K562 (cell line): ENCODE data around the gene ARIH1. TPM values are rescaled to one million over a fixed set of nuclear protein-coding genes. Genes with fewer than 3 reads are reported as not detected.

Experiments
- ATAC-seq: fragments of 200-7000 bp; cut with Tn5 transposase; 3 replicates; pipeline ENCODE4 v1.9.1; 2020; ENCODE audit warnings: moderate library complexity
- BruUV-seq: library from RNA; stranded (reverse); fragments of 400-500 nt; replicated peaks from 2 replicates; lab custom pipeline; 2021; lab: Mats Ljungman, UMichigan
- CTCF ChIA-PET: fragments of 300-600 bp; formaldehyde crosslinking; extraction: SDS; loops from one replicate; lab custom pipeline; 2021; ENCODE audit warnings: low intra/inter-chr PET ratio; lab: Yijun Ruan, JAX
- POLR2A ChIA-PET: fragments of 300-600, 350-650 bp; sonication (Branson Sonifier 250); formaldehyde crosslinking; extraction: SDS; loops from one replicate; lab custom pipeline; 2021; ENCODE audit warnings: antibody characterized with exemption, inconsistent platforms; lab: Yijun Ruan, JAX
- DNase-seq, 4 experiments: peaks; one replicate each; pipeline versions ENCODE4 v3.0.0 to v3.0.0-alpha.2; 2011 to 2018; ENCODE audit warnings: low spot score in 3 of 4, mixed read lengths in 3 of 4; ENCODE audit errors: extremely low read depth in 1 of 4
- FAIRE-seq: peaks from 2 replicates; lab custom pipeline; 2011; peaks lifted over from hg19 to GRCh38; lab: Jason Lieb, UNC
- H2AFZ ChIP-seq: 2 replicates; pipeline ENCODE4 v1.6.0; 2011; ENCODE audit warnings: low read depth, low read length, control low read depth, inconsistent platforms
- H3K27ac ChIP-seq: fragments of 200-600 bp; 3 replicates; pipeline ENCODE4 v1.8.0; 2011; ENCODE audit warnings: low read depth, mild to moderate bottlenecking, control low read depth, inconsistent platforms, low read length, moderate library complexity, mixed read lengths; ENCODE audit errors: extremely low read depth
- H3K27me3 ChIP-seq, 2 experiments: fragments of 300-600 bp in 1 of 2; 2 replicates in 1 of 2; 3 replicates in 1 of 2; pipeline versions ENCODE4 v1.6.0 to v1.8.0; 2011; ENCODE audit warnings: inconsistent platforms in 2 of 2, low read length in 2 of 2, mild to moderate bottlenecking in 1 of 2, mixed read lengths in 1 of 2, moderate library complexity in 1 of 2; ENCODE audit not compliant: control insufficient read depth in 2 of 2, insufficient read depth in 2 of 2
- H3K36me3 ChIP-seq: fragments of 300-600 bp; 3 replicates; pipeline ENCODE4 v1.8.0; 2011; ENCODE audit warnings: mild to moderate bottlenecking, low read length, inconsistent platforms; ENCODE audit not compliant: control insufficient read depth, insufficient read depth
- H3K4me1 ChIP-seq, 2 experiments: fragments of 200-600 bp in 1 of 2; replicated peaks in 1 of 2; 2 replicates in 1 of 2; 3 replicates in 1 of 2; pipeline versions ENCODE4 v1.5.1 to v1.8.0; 2011; ENCODE audit warnings: inconsistent platforms in 2 of 2, low read length in 2 of 2, mild to moderate bottlenecking in 1 of 2, mixed read lengths in 1 of 2, moderate library complexity in 1 of 2; ENCODE audit not compliant: control insufficient read depth in 2 of 2, insufficient read depth in 2 of 2
- H3K4me2 ChIP-seq: 2 replicates; pipeline ENCODE4 v1.6.1; 2011; ENCODE audit warnings: low read length, control low read depth, inconsistent platforms, mixed read lengths; ENCODE audit not compliant: insufficient read depth
- H3K4me3 ChIP-seq: fragments of 200-600 bp; sonication (generic), shearing (Covaris generic); 2 replicates; pipeline ENCODE4 v1.5.1; 2016; ENCODE audit warnings: control low read depth, inconsistent platforms
- H3K79me2 ChIP-seq: fragments of 200-600 bp; 3 replicates; pipeline ENCODE4 v1.8.0; 2011; ENCODE audit warnings: low read length, inconsistent platforms; ENCODE audit not compliant: control insufficient read depth, insufficient read depth
- H3K9ac ChIP-seq, 2 experiments: 2 replicates each; pipeline versions ENCODE4 v1.6.0 to v1.6.1; 2011; ENCODE audit warnings: low read depth in 2 of 2, low read length in 2 of 2, control low read depth in 1 of 2, inconsistent platforms in 1 of 2, mild to moderate bottlenecking in 1 of 2, mixed read lengths in 1 of 2; ENCODE audit not compliant: insufficient read depth in 1 of 2
- H3K9me1 ChIP-seq: one replicate; pipeline ENCODE4 v1.6.0; 2011; ENCODE audit warnings: inconsistent platforms, mild to moderate bottlenecking, low read length, moderate library complexity; ENCODE audit not compliant: control insufficient read depth, insufficient read depth
- H3K9me3 ChIP-seq: replicated peaks from 2 replicates; pipeline ENCODE4 v1.5.1; 2011; ENCODE audit warnings: low read depth, low read length, inconsistent platforms; ENCODE audit not compliant: control insufficient read depth, insufficient read depth
- H4K20me1 ChIP-seq: replicated peaks from 2 replicates; pipeline ENCODE4 v1.6.1; 2011; ENCODE audit warnings: low read length, inconsistent platforms, mixed read lengths; ENCODE audit not compliant: control insufficient read depth, insufficient read depth
- CC2D1A ChIP-seq: fragments of 450-650 bp; IDR thresholded peaks from 2 replicates; pipeline ENCODE4 v1.6.1; 2017; ENCODE audit warnings: mild to moderate bottlenecking
- PKNOX1 ChIP-seq: fragments of 450-650 bp; IDR thresholded peaks from 2 replicates; pipeline ENCODE4 v1.6.1; 2016
- TAF15 ChIP-seq: fragments of 200-400 bp; formaldehyde crosslinking; IDR thresholded peaks from 2 replicates; pipeline ENCODE4 v1.6.1; 2017; ENCODE audit warnings: mild to moderate bottlenecking, low read depth, low read length, moderate library complexity
- ZNF146 ChIP-seq: IDR thresholded peaks from one replicate; pipeline ENCODE4 v1.6.1; 2018; ENCODE audit warnings: missing compliant biosample characterization; ENCODE audit not compliant: unreplicated experiment
- ZNF57 ChIP-seq: fragments of 450-650 bp; formaldehyde crosslinking; IDR thresholded peaks from 2 replicates; pipeline ENCODE4 v1.4.0; 2020; ENCODE audit warnings: mild to moderate bottlenecking, moderate library complexity
- WGBS: fragments of 100-300 bp; shearing (Covaris generic); methylation state at CpG from one replicate; pipeline ENCODE4 v1.1.6; 2016; ENCODE audit warnings: low coverage, mixed read lengths; ENCODE audit not compliant: insufficient coverage; ENCODE audit errors: missing lambda C conversion rate; 5-methylcytosine and 5-hydroxymethylcytosine counted together
- in situ Hi-C: fragments of 300-500 bp; cut with MboI; formaldehyde crosslinking; loops from 4 replicates; pipeline ENCODE4 v1.15.0; 2018; ENCODE audit warnings: inconsistent platforms, mixed read lengths
- intact Hi-C: fragments of 100-400 bp; cut with micrococcal nuclease; formaldehyde crosslinking; loops from 2 replicates; pipeline ENCODE4 v1.14.2; 2022
- polyA plus RNA-seq, 8 experiments: library from polyadenylated mRNA; depleted of rRNA in 4 of 8; stranded (reverse) in 5 of 8; unstranded in 3 of 8; fragments of >200 nt; fragmentation: Nextera tagmentation in 2 of 8; fragmentation: Illumina TruSeq in 1 of 8; extraction: Ambion mirVana in 2 of 8; extraction: Trizol in 1 of 8; gene quantifications; 2 replicates each; pipeline versions ENCODE4 v1.2.1 to v1.2.3, GENCODE V29; 2011 to 2014; ENCODE audit warnings: inconsistent platforms in 1 of 8, missing spikeins in 1 of 8
- total RNA-seq, 7 experiments: library from RNA; depleted of rRNA in 6 of 7; stranded (reverse); fragments of >200 nt in 6 of 7; fragmentation: Illumina TruSeq in 2 of 7; extraction: Trizol in 2 of 7; gene quantifications; 2 replicates each; pipeline versions ENCODE4 v1.2.1 to v1.2.3, GENCODE V29; 2011 to 2021; ENCODE audit warnings: low replicate concordance in 1 of 7
- TF ChIP-seq, protein P1 (sequence below), 2 experiments: fragments of 450-650 bp in 1 of 2; IDR thresholded peaks; 2 replicates each; pipeline ENCODE4 v1.6.1; 2011 to 2017; ENCODE audit warnings: low read depth in 2 of 2, antibody characterized with exemption in 1 of 2, borderline replicate concordance in 1 of 2, low read length in 1 of 2, mild to moderate bottlenecking in 1 of 2, mixed read lengths in 1 of 2; ENCODE audit not compliant: control insufficient read depth in 1 of 2

The ARIH1 gene
- total and polyA plus RNA-seq, 9 of the 15 experiments (the other 6 are each of a cell fraction or from before 2014, with no cell fraction given): 17.7 to 125 (median 31.4) TPM

GRCh38 chr15:72492733-72493132 lies 18.6 kb downstream of the ARIH1 start (continued):
- TF ChIP-seq, protein P1, sequence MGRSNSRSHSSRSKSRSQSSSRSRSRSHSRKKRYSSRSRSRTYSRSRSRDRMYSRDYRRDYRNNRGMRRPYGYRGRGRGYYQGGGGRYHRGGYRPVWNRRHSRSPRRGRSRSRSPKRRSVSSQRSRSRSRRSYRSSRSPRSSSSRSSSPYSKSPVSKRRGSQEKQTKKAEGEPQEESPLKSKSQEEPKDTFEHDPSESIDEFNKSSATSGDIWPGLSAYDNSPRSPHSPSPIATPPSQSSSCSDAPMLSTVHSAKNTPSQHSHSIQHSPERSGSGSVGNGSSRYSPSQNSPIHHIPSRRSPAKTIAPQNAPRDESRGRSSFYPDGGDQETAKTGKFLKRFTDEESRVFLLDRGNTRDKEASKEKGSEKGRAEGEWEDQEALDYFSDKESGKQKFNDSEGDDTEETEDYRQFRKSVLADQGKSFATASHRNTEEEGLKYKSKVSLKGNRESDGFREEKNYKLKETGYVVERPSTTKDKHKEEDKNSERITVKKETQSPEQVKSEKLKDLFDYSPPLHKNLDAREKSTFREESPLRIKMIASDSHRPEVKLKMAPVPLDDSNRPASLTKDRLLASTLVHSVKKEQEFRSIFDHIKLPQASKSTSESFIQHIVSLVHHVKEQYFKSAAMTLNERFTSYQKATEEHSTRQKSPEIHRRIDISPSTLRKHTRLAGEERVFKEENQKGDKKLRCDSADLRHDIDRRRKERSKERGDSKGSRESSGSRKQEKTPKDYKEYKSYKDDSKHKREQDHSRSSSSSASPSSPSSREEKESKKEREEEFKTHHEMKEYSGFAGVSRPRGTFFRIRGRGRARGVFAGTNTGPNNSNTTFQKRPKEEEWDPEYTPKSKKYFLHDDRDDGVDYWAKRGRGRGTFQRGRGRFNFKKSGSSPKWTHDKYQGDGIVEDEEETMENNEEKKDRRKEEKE (IDR thresholded peaks at IDR 0.05; ENCODE audit: borderline replicate concordance in 1 of 2, control insufficient read depth in 1 of 2, low read depth in 2 of 2, low read length in 1 of 2): no peak
- no peak for TF ChIP-seq TAF15
- no peak for TF ChIP-seq ZNF57 (CRISPR knock-in tag)

- Histone ChIP-seq H3K36me3 (peaks cover 33% of the 10 kb centered on the region), H3K27ac (no peak overlapping the region), H2AFZ (no peak overlapping the region), H3K4me2 (no peak overlapping the region), H3K4me3 (no peak overlapping the region), H3K9me3 (no peaks in the 10 kb centered on the region), H3K9me1 (no peaks in the 10 kb centered on the region), H3K4me1 (no peaks in the 10 kb centered on the region; a peak in 1 of 5 replicates), H3K27me3 (no peaks in the 10 kb centered on the region), H4K20me1 (no peaks in the 10 kb centered on the region; the same call in 1 of the 2 replicates), H3K79me2 (peaks cover 98% of the 10 kb centered on the region), H3K9ac (no peak overlapping the region)
- DNase-seq (no peak), FAIRE-seq (no peak), ATAC-seq (no peak)
- CTCF ChIA-PET: no interaction called here
- BruUV-seq: no TSS peak
- intact Hi-C loops: no loop called here
- TF ChIP-seq ZNF146 (CRISPR knock-in tag) (no peak), CC2D1A (no peak), PKNOX1 (no peak)
- in situ Hi-C loops: no loop called here
- POLR2A ChIA-PET: interaction anchor here (3.3 to 7.3 kb wide), 2 partner anchors 11 to 12 kb away, joined by 14 to 50 read pairs; no protein-coding TSS in a partner anchor
- WGBS: 85% methylated on average over 2 of the region's 2 CpGs
These were observed 19.1 kb downstream of the ARIH1 start for GRCh38 chr15:72493220-72493619.
